GM21423 (cell line): ENCODE measurements around the gene KLK4.

Experiments used
- ATAC-seq: cut with Tn5 transposase; IDR thresholded peaks from one replicate; pipeline ENCODE4 v1.9.1; 2021; ENCODE audit warnings: mild to moderate bottlenecking, moderate library complexity; ENCODE audit not compliant: unreplicated experiment

KLK4 gene

DNA sequence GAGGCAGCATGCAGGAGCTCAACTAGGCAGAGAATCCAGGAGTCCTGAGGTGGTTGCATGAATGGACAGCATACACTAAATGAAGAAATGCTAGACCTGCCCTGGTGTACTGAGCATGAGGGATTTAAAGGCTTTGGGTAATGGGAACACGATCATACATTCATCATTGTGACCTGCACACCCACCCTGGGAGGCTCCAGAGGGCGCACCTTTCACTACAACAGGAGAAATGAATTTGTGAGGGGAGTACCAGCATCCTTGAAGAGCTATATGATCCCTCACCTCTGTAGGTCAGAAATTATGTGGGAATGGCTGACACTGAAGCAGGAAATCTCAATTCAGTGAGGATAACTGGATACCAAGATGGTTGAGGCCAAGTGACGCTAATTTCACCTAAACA lies 29.0 kb downstream of the KLK4 start:
- no peak for ATAC-seq

DNA sequence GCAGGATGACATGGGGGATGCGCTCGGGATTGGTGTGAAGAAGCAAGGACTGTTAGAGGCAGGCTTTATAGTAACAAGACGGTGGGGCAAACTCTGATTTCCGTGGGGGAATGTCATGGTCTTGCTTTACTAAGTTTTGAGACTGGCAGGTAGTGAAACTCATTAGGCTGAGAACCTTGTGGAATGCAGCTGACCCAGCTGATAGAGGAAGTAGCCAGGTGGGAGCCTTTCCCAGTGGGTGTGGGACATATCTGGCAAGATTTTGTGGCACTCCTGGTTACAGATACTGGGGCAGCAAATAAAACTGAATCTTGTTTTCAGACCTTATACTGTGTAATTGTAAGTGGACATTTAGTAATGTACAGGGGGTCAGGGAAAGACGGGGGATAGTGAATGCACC lies 31.0 kb downstream of the KLK4 start:
- ATAC-seq: no peak

DNA sequence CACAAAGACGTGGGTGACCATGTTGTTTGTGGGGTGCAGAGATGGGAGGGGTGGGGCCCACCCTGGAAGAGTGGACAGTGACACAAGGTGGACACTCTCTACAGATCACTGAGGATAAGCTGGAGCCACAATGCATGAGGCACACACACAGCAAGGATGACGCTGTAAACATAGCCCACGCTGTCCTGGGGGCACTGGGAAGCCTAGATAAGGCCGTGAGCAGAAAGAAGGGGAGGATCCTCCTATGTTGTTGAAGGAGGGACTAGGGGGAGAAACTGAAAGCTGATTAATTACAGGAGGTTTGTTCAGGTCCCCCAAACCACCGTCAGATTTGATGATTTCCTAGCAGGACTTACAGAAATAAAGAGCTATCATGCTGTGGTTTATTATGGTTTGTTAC lies 32.3 kb downstream of the KLK4 start:
- no peak for ATAC-seq

DNA sequence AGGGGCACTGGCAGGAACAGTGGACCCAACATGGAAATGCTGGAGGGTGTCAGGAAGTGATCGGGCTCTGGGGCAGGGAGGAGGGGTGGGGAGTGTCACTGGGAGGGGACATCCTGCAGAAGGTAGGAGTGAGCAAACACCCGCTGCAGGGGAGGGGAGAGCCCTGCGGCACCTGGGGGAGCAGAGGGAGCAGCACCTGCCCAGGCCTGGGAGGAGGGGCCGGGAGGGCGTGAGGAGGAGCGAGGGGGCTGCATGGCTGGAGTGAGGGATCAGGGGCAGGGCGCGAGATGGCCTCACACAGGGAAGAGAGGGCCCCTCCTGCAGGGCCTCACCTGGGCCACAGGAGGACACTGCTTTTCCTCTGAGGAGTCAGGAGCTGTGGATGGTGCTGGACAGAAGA lies 33.9 kb downstream of the KLK4 start:
- no peak for ATAC-seq

DNA sequence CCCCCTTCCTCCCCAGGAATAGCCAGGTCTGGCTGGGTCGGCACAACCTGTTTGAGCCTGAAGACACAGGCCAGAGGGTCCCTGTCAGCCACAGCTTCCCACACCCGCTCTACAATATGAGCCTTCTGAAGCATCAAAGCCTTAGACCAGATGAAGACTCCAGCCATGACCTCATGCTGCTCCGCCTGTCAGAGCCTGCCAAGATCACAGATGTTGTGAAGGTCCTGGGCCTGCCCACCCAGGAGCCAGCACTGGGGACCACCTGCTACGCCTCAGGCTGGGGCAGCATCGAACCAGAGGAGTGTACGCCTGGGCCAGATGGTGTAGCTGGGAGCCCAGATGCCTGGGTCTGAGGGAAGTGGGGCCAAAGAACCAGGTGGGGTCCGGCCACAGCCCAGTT lies 34.7 kb downstream of the KLK4 start:
- ATAC-seq: no peak

DNA sequence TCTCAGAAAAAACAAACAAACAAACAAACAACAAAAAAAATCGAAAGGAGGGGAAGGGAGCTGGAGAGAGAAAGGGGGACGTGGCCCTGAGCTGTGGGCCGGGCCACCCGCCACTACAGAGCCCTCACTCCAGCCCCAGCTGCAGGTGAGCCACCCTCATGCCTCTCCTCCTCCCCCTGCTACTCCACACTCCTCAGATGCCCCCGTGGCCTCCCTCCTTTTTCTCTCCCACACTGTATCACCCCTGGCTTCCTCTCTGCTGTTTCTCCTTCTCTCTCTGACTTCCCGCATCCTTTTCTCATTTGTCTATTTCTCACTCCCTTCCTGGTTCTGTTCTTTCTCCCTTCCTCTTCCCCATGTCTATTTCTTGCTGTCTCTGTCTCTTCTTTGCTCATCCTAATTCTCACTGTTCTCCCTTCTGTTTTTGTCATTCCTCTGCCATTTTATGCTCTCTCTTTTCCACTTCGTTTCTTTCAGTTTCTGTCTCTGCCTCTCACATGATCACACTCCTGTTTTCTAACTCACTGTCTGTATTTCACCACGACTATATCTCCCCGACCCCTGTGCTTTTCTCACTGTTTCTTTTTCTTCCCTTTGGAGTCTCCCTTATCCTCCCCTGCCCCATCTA lies 35.3 kb downstream of the KLK4 start:
- no peak for ATAC-seq

DNA sequence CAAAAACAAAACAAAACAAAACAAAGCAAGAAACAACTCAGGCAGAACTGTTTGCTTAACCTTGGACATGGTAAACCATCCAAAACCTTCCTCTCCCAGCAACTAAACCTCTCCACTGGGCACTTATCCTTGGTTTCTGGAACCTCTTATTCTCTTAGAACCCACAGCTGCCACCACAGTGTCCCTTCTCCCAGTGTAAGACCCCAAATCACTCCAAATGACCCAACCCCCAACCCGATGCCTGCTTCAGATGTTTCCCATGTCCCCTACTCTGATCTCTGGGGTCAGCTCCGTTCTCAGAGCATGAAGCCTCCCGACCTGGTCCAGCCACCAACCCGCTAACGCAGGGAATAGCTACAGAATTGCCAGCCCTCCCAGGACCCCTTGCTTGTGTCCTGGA lies 37.0 kb downstream of the KLK4 start:
- ATAC-seq: no peak

DNA sequence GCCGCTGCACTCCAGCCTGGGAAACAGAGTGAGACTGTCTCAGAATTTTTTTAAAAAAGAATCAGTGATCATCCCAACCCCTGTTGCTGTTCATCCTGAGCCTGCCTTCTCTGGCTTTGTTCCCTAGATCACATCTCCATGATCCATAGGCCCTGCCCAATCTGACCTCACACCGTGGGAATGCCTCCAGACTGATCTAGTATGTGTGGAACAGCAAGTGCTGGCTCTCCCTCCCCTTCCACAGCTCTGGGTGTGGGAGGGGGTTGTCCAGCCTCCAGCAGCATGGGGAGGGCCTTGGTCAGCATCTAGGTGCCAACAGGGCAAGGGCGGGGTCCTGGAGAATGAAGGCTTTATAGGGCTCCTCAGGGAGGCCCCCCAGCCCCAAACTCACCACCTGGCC lies 38.1 kb downstream of the KLK4 start, which contains the start of gene KLK2:
KLK2 (plus strand) TSS at position 384 of the 400 bp plus-strand sequence. CDS start 35 bp downstream, outside the sequence.
- ATAC-seq: no peak

DNA sequence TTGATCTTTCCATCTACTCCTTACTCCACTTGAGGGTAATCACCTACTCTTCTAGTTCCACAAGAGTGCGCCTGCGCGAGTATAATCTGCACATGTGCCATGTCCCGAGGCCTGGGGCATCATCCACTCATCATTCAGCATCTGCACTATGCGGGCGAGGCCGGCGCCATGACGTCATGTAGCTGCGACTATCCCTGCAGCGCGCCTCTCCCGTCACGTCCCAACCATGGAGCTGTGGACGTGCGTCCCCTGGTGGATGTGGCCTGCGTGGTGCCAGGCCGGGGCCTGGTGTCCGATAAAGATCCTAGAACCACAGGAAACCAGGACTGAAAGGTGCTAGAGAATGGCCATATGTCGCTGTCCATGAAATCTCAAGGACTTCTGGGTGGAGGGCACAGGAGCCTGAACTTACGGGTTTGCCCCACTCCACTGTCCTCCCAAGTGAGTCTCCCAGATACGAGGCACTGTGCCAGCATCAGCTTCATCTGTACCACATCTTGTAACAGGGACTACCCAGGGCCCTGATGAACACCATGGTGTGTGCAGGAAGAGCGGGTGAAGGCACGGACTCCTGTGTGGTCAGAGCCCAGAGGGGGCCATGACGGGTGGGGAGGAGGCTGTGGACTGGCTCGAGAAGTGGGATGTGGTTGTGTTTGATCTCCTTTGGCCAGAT lies 40.6 kb downstream of the KLK4 start:
- ATAC-seq: no peak

DNA sequence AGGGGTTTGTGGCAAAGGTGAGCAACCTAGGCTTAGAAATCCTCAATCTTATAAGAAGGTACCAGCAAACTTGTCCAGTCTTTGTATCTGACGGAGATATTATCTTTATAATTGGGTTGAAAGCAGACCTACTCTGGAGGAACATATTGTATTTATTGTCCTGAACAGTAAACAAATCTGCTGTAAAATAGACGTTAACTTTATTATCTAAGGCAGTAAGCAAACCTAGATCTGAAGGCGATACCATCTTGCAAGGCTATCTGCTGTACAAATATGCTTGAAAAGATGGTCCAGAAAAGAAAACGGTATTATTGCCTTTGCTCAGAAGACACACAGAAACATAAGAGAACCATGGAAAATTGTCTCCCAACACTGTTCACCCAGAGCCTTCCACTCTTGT lies 41.7 kb downstream of the KLK4 start:
- ATAC-seq: no peak

DNA sequence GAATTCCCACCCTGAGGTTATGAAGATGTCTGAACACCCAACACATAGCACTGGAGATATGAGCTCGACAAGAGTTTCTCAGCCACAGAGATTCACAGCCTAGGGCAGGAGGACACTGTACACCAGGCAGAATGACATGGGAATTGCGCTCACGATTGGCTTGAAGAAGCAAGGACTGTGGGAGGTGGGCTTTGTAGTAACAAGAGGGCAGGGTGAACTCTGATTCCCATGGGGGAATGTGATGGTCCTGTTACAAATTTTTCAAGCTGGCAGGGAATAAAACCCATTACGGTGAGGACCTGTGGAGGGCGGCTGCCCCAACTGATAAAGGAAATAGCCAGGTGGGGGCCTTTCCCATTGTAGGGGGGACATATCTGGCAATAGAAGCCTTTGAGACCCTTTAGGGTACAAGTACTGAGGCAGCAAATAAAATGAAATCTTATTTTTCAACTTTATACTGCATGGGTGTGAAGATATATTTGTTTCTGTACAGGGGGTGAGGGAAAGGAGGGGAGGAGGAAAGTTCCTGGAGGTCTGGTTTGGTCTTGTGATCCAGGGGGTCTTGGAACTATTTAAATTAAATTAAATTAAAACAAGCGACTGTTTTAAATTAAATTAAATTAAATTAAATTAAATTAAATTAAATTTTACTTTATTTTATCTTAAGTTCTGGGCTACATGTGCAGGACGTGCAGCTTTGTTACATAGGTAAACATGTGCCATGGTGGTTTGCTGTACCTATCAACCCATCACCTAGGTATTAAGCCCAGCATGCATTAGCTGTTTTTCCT lies 49.5 kb downstream of the KLK4 start:
- ATAC-seq: no peak

DNA sequence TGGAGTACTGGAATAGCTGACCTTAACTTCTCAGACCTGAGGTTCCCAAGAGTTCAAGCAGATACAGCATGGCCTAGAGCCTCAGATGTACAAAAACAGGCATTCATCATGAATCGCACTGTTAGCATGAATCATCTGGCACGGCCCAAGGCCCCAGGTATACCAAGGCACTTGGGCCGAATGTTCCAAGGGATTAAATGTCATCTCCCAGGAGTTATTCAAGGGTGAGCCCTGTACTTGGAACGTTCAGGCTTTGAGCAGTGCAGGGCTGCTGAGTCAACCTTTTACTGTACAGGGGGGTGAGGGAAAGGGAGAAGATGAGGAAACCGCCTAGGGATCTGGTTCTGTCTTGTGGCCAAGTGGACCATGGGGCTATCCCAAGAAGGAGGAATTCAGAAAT lies 50.2 kb downstream of the KLK4 start:
- ATAC-seq: no peak

DNA sequence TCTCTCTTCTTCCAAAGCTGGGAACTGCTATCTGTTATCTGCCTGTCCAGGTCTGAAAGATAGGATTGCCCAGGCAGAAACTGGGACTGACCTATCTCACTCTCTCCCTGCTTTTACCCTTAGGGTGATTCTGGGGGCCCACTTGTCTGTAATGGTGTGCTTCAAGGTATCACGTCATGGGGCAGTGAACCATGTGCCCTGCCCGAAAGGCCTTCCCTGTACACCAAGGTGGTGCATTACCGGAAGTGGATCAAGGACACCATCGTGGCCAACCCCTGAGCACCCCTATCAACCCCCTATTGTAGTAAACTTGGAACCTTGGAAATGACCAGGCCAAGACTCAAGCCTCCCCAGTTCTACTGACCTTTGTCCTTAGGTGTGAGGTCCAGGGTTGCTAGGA lies 51.3 kb downstream of the KLK4 start:
- no peak for ATAC-seq

DNA sequence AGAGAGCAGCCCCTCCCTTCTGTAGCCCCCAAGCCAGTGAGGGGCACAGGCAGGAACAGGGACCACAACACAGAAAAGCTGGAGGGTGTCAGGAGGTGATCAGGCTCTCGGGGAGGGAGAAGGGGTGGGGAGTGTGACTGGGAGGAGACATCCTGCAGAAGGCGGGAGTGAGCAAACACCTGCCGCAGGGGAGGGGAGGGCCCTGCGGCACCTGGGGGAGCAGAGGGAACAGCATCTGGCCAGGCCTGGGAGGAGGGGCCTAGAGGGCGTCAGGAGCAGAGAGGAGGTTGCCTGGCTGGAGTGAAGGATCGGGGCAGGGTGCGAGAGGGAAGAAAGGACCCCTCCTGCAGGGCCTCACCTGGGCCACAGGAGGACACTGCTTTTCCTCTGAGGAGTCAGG lies 52.3 kb downstream of the KLK4 start:
- ATAC-seq: no peak

DNA sequence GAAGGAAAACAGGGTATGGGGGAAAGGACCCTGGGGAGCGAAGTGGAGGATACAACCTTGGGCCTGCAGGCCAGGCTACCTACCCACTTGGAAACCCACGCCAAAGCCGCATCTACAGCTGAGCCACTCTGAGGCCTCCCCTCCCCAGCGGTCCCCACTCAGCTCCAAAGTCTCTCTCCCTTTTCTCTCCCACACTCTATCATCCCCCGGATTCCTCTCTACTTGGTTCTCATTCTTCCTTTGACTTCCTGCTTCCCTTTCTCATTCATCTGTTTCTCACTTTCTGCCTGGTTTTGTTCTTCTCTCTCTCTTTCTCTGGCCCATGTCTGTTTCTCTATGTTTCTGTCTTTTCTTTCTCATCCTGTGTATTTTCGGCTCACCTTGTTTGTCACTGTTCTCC lies 53.8 kb downstream of the KLK4 start:
- no peak for ATAC-seq
